ENCODE results near the gene FTSJ3.
"Not testable (repeated sequence)": the region's sequence is repeated elsewhere in the genome, so short reads cannot be mapped to it uniquely, and the experiment has no call there.

Gene FTSJ3, protein sequence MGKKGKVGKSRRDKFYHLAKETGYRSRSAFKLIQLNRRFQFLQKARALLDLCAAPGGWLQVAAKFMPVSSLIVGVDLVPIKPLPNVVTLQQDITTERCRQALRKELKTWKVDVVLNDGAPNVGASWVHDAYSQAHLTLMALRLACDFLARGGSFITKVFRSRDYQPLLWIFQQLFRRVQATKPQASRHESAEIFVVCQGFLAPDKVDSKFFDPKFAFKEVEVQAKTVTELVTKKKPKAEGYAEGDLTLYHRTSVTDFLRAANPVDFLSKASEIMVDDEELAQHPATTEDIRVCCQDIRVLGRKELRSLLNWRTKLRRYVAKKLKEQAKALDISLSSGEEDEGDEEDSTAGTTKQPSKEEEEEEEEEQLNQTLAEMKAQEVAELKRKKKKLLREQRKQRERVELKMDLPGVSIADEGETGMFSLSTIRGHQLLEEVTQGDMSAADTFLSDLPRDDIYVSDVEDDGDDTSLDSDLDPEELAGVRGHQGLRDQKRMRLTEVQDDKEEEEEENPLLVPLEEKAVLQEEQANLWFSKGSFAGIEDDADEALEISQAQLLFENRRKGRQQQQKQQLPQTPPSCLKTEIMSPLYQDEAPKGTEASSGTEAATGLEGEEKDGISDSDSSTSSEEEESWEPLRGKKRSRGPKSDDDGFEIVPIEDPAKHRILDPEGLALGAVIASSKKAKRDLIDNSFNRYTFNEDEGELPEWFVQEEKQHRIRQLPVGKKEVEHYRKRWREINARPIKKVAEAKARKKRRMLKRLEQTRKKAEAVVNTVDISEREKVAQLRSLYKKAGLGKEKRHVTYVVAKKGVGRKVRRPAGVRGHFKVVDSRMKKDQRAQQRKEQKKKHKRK

GRCh38 chr17:63827002-63827800 is at the start of gene FTSJ3, which contains the start of gene PSMC5:
TSS of gene FTSJ3 (minus strand) at chr17:63827663. CDS start at chr17:63826902, 761 bp downstream.
TSS of gene PSMC5 (plus strand) at chr17:63827431. CDS start at chr17:63827491, 60 bp downstream.
- H3K9ac ChIP-seq (ENCODE audit: low read depth, low read length) = peak within 1 kb of the TSS; percentile 94
- H3K4me3 ChIP-seq (ENCODE audit: low read depth, low read length) = peak within 1 kb of the TSS; percentile 96
- H3K4me1 ChIP-seq (ENCODE audit: control insufficient read depth, insufficient read depth, low read length) = peaks cover 3% of the 10 kb centered on the region
- no peaks in the 10 kb centered on the region for H3K27me3 ChIP-seq (ENCODE audit: control insufficient read depth, insufficient read depth, low read length)
- H3K36me3 ChIP-seq (ENCODE audit: control insufficient read depth, insufficient read depth, low read length) = peaks cover 54% of the 10 kb centered on the region
- no peaks in the 10 kb centered on the region for H3K9me3 ChIP-seq (ENCODE audit: control insufficient read depth, insufficient read depth, low read length)

DNA sequence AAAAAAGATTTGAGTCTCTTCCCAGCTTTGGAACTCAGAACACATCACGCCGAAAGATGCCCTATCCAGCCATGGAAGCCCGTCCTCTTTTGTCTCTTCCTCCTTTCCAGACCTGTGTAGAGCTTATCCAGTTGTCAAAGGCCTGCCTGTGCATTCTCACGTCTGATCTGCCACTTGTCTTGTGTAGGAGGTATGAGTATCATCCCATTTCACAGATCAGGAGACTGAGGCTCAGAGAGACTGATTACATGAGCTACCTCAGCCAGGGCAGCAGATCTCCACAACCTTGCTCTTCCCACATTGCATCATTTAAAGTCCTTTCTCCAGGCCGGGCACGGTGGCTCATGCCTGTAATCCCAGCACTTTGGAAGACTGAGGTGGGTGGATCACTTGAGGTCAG is 47.2 kb upstream of the FTSJ3 start:
- H3K27me3 ChIP-seq (ENCODE audit: control insufficient read depth, insufficient read depth, low read length); H3K36me3 ChIP-seq (ENCODE audit: control insufficient read depth, insufficient read depth, low read length); H3K4me1 ChIP-seq (ENCODE audit: control insufficient read depth, insufficient read depth, low read length); H3K4me3 ChIP-seq (ENCODE audit: low read depth, low read length); H3K9ac ChIP-seq (ENCODE audit: low read depth, low read length); H3K9me3 ChIP-seq (ENCODE audit: control insufficient read depth, insufficient read depth, low read length): not testable (repeated sequence)

- not testable (repeated sequence) for H3K4me3 ChIP-seq (ENCODE audit: low read depth, low read length); H3K4me1 ChIP-seq (ENCODE audit: control insufficient read depth, insufficient read depth, low read length); H3K27me3 ChIP-seq (ENCODE audit: control insufficient read depth, insufficient read depth, low read length); H3K36me3 ChIP-seq (ENCODE audit: control insufficient read depth, insufficient read depth, low read length); H3K9me3 ChIP-seq (ENCODE audit: control insufficient read depth, insufficient read depth, low read length); H3K9ac ChIP-seq (ENCODE audit: low read depth, low read length)
These were observed 46.7 kb upstream of the FTSJ3 start for GRCh38 chr17:63874061-63874626.

GRCh38 chr17:63873577-63873976 is 46.1 kb upstream of the FTSJ3 start, which contains the start of gene CSH2:
TSS of gene CSH2 (minus strand) at chr17:63873677. CDS start at chr17:63873614, 63 bp downstream.
- H3K9me3 ChIP-seq (ENCODE audit: control insufficient read depth, insufficient read depth, low read length); H3K4me1 ChIP-seq (ENCODE audit: control insufficient read depth, insufficient read depth, low read length); H3K36me3 ChIP-seq (ENCODE audit: control insufficient read depth, insufficient read depth, low read length); H3K4me3 ChIP-seq (ENCODE audit: low read depth, low read length); H3K27me3 ChIP-seq (ENCODE audit: control insufficient read depth, insufficient read depth, low read length); H3K9ac ChIP-seq (ENCODE audit: low read depth, low read length): not testable (repeated sequence)

GRCh38 chr17:63871646-63872365 is 44.3 kb upstream of the FTSJ3 start:
- H3K36me3 ChIP-seq (ENCODE audit: control insufficient read depth, insufficient read depth, low read length); H3K9ac ChIP-seq (ENCODE audit: low read depth, low read length); H3K4me1 ChIP-seq (ENCODE audit: control insufficient read depth, insufficient read depth, low read length); H3K4me3 ChIP-seq (ENCODE audit: low read depth, low read length); H3K9me3 ChIP-seq (ENCODE audit: control insufficient read depth, insufficient read depth, low read length); H3K27me3 ChIP-seq (ENCODE audit: control insufficient read depth, insufficient read depth, low read length): not testable (repeated sequence)

- not testable (repeated sequence) for H3K27me3 ChIP-seq (ENCODE audit: control insufficient read depth, insufficient read depth, low read length); H3K4me1 ChIP-seq (ENCODE audit: control insufficient read depth, insufficient read depth, low read length); H3K9me3 ChIP-seq (ENCODE audit: control insufficient read depth, insufficient read depth, low read length); H3K9ac ChIP-seq (ENCODE audit: low read depth, low read length); H3K36me3 ChIP-seq (ENCODE audit: control insufficient read depth, insufficient read depth, low read length); H3K4me3 ChIP-seq (ENCODE audit: low read depth, low read length)
These were observed 42.8 kb upstream of the FTSJ3 start for GRCh38 chr17:63870292-63870665.

- H3K36me3 ChIP-seq (ENCODE audit: control insufficient read depth, insufficient read depth, low read length); H3K27me3 ChIP-seq (ENCODE audit: control insufficient read depth, insufficient read depth, low read length); H3K4me1 ChIP-seq (ENCODE audit: control insufficient read depth, insufficient read depth, low read length); H3K9ac ChIP-seq (ENCODE audit: low read depth, low read length); H3K4me3 ChIP-seq (ENCODE audit: low read depth, low read length); H3K9me3 ChIP-seq (ENCODE audit: control insufficient read depth, insufficient read depth, low read length): not testable (repeated sequence)
These were observed 42.2 kb upstream of the FTSJ3 start for GRCh38 chr17:63869491-63870291.

DNA sequence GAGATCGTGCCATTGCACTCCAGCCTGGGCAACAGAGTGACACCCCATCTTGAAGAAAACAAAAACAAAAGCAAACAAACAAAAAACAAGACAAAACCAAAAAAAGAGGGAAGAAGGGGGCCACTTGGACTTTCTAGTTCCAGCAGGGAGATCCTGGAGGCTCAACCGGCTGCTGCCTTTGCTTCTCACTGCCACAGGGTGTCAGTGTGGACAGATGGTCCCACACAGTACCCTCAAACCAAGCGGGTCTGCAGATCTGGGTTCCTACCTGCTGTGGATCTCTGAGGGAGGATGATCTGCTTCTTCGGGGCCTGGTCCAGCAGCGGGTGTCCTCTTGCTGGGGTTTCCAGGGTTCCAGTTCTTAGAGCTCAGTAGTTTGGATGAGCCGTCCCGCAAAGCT is 39.2 kb upstream of the FTSJ3 start:
- not testable (repeated sequence) for H3K36me3 ChIP-seq (ENCODE audit: control insufficient read depth, insufficient read depth, low read length); H3K27me3 ChIP-seq (ENCODE audit: control insufficient read depth, insufficient read depth, low read length); H3K4me1 ChIP-seq (ENCODE audit: control insufficient read depth, insufficient read depth, low read length); H3K9ac ChIP-seq (ENCODE audit: low read depth, low read length); H3K9me3 ChIP-seq (ENCODE audit: control insufficient read depth, insufficient read depth, low read length); H3K4me3 ChIP-seq (ENCODE audit: low read depth, low read length)

DNA sequence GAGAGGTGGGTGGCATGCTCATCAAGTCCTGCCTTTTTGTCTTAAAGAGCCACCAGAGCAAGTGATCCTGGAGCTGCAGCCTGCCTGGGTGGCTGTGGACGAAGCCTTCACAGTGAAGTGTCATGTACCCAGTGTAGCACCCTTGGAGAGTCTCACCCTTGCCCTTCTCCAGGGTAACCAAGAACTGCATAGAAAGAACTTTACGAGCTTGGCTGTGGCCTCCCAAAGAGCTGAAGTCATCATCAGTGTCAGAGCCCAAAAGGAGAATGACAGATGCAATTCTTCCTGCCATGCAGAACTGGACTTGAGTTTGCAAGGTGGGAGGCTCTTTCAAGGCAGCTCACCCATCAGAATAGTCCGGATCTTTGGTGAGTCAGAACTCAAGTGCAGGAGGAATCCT is 31.8 kb upstream of the FTSJ3 start:
- Histone ChIP-seq H3K27me3 (ENCODE audit: control insufficient read depth, insufficient read depth, low read length) (peaks cover 2% of the 10 kb centered on the region), H3K9me3 (ENCODE audit: control insufficient read depth, insufficient read depth, low read length) (no peaks in the 10 kb centered on the region), H3K36me3 (ENCODE audit: control insufficient read depth, insufficient read depth, low read length) (no peaks in the 10 kb centered on the region), H3K9ac (ENCODE audit: low read depth, low read length) (no peak overlapping the region), H3K4me3 (ENCODE audit: low read depth, low read length) (no peak overlapping the region), H3K4me1 (ENCODE audit: control insufficient read depth, insufficient read depth, low read length) (no peaks in the 10 kb centered on the region)

DNA sequence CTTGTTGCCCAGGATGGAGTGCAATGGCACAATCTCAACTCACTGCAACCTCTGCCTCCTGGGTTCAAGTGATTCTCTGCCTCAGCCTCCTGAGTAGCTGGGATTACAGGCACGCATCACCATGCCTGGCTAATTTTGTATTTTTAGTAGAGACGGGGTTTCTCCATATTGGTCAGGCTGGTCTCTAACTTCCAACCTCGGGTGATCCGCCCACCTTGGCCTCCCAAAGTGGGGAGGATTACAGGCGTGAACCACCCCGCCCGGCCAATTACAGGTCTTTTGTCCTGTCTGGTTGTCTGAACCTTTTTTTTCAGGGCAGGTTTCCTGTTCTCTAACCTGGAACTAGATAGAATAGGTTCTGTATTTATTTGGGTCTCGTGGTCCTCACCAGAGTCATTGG is 29.0 kb upstream of the FTSJ3 start:
- H3K9me3 ChIP-seq (ENCODE audit: control insufficient read depth, insufficient read depth, low read length); H3K4me3 ChIP-seq (ENCODE audit: low read depth, low read length); H3K36me3 ChIP-seq (ENCODE audit: control insufficient read depth, insufficient read depth, low read length); H3K4me1 ChIP-seq (ENCODE audit: control insufficient read depth, insufficient read depth, low read length); H3K27me3 ChIP-seq (ENCODE audit: control insufficient read depth, insufficient read depth, low read length); H3K9ac ChIP-seq (ENCODE audit: low read depth, low read length): not testable (repeated sequence)
